DMS53 (cell line): ENCODE results near the gene RET.
"Not testable (repeated sequence)": the region's sequence is repeated elsewhere in the genome, so short reads cannot be mapped to it uniquely, and the experiment has no call there.

Source experiments
- DNase-seq: peaks from one replicate; lab custom pipeline; 2025; lab: John Stamatoyannopoulos, UW

RET gene

DNA sequence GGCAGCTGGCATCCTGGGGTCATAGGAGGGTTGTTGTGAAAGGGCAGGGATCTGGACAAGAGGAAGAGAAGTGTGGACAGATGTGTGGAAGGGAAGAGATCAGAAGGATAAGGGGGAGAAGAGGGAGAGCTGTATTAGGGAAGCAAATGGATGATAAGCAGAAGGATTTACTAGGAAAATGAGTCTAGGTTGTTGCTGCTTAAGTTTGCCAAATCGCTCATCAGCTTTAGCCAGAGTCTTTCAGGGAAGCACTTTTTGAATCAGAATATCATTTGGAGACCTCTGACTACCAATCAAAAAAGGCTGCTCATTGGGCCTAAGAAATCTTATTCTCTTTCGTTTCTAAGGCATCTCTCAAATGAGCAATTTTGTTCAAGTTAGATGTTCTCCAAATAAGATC lies 58.8 kb downstream of the RET start:
- DNase-seq: no peak

DNA sequence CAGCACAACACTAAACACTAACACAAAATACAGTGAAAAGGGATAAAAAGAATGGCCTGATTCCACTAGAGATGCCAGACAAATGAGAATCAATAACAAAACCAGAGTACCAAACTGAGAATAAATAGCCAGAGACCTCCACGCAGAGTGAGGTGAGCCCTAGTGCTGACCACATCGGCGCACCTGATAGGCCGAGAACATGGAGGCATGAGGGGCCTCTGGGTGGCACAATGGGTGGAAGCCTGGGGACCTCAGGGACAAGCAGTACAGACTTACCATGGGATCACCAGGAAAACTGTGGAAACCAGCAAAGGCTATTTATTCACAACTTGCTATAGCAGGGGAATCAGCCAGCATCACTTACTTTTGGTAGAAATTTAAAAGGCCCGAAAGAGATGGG lies 59.6 kb downstream of the RET start:
- no peak for DNase-seq

DNA sequence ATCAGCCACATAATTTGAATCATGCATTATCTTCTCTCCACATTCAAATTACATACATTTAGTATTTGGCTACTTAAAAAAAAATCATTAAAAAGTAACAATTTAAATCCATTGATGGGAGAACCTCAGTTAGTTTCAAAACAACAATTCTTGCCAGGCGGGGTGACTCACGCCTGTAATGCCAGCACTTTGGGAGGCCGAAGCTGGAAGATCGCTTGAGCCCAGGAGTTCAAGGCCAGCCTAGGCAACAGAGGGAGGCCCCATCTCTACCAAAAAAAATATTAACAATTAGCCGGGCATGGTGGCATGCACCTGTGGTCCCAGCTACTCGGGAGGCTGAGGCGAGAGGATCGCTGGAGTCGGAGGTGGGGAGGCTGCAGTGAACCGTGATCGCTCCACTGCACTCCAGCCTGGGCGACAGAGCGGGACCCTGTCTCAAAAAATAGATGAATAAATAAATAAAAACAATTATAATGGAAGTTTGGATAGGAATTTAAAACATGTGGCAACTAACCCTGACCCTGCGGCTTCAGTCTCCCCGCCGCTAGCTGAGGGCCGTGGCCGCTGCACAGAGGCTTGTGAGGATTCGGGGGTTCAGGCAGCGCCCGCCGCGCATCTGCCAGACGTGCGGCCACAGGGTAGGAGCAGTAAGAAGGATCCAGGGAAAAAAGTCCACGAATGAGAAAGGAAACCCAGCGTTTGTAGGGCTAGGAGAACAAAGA lies 60.3 kb downstream of the RET start:
- no peak for DNase-seq

DNA sequence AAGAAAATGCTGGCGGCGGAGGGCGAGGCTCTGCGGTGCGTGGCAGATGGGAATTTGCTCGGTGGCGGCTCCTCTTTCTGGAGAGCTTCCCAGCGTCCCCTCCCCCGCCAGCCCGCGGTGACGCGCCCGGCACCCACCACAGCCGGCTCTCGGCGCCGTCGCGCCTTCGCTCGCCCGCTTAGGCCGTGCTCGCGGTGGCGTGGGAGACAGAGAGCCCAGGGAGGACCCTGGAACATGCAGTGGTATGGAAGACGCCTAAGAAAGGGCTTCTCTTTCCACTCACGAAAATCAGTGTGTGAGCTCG lies 60.8 kb downstream of the RET start:
- DNase-seq: peak; percentile 69

DNA sequence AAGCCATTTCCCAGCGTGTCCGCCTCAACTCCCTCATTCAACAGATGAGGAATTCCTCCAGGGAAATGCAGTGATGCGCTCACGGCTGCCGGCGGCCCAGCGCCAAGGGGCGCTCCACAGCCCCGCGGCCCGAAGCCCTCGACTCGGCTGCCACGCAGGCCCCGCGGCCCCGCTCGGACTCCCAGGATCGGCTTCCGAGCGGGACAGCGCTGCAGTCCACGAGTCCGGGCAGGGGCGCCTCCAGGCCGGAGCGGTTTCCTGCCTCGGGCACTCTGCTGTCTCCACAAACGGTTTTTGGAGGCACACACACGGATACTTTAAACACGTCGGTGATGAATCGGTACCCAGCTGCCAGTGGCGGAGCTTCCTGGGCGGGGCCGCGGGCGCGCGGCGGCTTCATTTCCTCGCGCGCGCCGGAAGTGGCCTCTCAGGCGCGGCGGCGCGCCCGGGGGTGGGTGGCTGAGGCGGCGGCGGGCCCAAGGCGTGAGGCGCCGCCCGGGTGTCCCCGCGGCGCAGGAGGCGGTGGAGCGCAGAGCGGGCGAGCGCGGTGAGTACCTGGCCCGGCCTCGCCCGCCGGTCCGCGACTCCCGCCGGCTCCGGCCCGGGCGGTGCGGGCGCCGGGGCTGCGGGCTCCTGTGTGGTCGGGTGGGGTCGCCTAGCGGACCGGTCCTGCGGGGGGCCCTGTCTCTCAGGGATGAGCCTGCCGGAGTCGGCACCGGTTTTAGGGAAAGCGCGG lies 61.3 kb downstream of the RET start, which contains the start of gene CSGALNACT2:
TSS of gene CSGALNACT2 (plus strand) at position 425 of the 736 bp plus-strand sequence. CDS start 16,705 bp downstream, outside the sequence.
- peak; percentile 94 for DNase-seq

DNA sequence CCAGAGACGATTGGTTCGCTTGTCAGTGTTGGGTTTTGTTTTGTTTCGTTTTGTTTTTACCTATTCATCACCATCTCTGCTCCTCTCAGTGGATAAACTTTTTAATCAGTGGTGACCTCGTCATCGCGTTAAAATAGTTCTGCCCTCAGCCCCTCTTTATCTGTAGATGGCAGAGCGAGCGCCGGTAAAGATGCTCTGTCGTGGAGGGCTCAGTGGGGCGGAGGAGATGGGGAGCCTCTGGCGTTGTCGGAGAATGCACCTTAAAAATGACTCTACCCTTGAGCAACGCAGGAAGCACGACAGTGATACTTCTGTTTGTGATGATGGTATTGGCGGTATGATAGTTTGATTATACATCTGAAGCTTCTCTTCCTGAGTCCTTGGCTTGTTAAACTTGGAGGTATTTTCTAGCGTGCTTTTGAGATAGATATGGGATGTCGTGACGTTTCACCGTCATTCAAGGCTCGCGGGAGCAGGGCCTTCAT lies 61.9 kb downstream of the RET start:
- DNase-seq: peak; percentile 66

DNA sequence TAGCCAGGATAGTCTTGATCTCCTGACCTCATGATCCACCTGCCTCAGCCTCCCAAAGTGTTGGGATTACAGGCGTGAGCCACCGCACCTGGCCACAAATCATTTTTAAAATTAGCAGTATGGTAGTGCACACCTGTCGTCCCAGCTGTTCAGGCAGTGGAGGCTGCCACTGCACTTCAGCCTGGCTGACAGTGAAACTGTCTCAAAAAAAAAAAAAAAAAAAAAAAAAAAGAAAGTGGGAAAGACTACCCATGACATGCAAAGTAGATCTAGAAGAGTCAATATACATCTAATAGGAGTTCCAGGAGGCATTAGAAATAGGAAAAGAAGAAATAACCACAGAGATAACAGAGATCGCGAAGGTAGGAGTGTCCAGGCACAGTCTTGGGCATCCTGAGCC lies 64.6 kb downstream of the RET start:
- DNase-seq: no peak

DNA sequence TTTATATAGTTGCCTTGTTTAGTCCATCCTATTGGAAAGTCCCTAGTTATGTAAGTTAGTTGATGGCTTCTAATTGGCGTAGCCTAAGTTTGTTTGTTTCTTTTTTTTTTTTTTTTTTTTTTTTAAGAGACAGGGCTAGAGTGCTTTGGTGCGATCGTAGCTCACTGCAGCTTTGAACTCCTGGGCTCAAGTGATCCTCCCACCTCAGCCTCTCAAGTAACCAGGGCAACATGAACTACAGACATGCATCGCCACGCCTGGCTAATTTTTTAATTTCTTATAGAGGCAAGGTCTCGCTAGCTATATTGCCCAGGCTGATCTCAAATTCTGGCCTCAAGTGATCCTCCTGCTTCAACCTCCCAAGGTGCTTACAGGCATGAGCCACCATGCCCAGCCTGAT lies 68.4 kb downstream of the RET start:
- DNase-seq: no peak

DNA sequence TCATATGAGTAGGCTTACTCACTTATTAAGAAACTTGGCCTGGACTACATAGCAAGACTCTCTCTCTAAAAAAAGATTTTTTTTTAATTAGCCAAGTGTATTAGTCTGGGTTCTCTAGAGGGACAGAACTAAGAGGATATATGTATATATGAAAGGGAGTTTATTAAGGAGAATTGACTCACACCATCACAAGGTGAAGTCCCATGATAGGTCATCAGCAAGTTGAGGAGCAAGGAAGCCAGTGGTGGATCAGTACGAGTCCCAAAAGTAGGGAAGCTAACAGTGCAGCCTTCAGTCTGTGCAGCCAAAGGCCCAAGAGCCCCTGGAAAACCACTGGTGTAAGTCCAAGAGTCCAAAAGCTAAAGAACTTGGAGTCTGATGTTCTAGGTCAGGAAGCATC lies 69.1 kb downstream of the RET start:
- DNase-seq: not testable (repeated sequence)

DNA sequence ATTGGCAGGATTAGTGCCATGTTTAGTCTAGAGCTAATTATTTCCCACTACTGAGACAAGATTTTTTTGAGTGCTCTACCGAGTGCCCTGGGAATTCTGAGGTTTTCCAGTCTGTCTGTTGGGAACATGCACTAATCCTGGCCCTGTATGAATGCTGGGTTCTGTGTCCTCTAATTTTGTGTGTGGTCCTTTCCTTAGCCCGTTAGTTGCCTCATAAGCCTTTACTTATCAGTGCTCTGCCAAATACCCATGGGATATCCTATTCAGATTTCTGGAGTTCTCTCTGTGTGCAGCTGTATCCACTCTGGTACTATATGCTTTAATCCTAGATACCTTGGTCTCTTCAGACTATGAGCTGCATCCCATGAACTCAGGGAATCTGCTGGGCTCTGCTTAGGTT lies 74.5 kb downstream of the RET start:
- no peak for DNase-seq

DNA sequence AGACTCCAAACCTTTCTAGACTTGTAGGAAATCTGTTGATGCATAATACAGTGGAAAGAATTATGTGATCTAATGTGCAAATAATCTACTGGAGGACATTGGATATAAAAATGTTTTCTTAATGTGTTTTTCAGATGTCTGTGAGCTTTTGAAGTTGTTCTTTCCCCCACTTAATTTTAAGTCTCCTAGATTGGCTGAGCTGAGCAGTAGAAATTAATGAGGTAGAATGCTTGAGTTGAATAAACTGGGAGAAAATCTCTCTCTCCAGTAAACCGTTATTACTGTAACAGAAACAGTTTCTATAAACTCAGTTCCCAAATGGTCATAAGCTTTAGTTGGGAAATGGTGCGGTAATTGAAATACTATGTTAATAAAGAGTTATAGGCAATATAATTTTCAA lies 77.0 kb downstream of the RET start:
- DNase-seq: no peak

DNA sequence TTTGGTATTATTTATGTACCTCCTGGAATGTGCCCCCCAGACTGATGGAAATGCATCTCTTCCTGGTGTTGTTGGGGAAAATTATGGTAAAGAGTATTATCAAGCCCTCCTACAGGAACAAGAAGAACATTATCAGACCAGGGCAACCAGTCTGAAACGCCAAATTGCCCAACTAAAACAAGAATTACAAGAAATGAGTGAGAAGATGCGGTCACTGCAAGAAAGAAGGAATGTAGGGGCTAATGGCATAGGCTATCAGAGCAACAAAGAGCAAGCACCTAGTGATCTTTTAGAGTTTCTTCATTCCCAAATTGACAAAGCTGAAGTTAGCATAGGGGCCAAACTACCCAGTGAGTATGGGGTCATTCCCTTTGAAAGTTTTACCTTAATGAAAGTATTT lies 78.4 kb downstream of the RET start:
- DNase-seq: no peak

DNA sequence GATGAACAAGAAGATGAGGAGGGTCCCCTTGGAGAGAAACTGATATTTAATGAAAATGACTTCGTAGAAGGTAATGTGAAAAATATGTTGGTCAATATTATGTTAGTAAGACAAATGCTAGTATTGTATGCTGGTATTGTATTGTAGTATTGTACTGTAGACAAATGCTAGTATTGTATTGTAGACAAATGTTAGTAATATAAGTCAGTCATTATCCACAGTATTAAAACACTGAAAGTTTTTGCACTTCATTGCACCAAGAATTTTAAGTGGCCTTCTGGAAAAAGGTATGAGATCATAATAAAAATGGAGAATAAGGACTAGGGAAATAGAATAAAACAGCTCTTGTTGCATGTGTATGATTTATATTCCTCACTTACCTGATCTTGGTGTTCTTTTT lies 78.9 kb downstream of the RET start:
- DNase-seq: no peak

DNA sequence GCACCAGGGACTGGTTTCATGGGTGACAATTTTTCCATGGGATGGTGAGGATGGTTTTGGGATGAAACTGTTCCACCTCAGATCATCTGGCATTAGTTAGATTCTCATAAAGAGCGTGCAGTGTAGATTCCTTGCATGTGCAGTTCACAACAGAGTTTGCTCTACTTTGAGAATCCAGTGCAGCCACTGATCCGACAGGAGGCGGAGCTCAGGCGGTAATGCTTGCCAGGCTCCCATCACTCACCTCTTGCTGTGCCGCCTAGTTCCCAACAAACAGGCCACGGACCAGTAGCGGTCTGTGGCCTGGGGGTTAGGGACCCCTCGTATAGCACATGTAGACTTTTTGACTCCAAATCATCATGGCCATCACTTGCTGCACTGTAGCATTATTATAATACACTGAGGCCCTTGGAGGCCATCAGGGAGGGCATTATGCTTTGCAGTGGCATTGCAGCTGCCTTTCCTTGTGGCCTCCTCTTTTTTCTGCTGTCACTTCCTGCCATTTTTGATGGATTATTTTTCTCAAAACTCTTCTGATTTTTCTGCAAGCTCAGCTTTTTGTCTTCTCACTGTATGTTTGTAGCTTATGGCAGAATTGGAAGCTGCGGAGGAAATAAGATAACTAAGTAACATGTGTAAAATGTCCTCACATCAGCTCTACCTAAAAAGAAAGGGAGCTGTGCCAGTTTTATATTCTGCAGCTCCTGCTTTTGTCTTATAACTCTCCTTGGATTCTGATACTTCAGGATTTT lies 79.9 kb downstream of the RET start:
- DNase-seq: no peak

DNA sequence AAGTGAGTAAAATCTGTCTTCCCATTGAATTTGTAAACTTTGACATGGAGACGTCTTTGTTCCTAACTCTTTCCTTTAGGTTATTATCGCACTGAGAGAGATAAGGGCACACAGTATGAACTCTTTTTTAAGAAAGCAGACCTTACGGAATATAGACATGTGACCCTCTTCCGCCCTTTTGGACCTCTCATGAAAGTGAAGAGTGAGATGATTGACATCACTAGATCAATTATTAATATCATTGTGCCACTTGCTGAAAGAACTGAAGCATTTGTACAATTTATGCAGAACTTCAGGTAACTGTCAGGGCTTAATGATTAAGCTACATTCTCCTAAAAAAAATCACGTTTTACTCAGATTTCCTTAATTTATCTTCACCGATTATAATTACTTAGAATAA lies 81.8 kb downstream of the RET start:
- DNase-seq: no peak

DNA sequence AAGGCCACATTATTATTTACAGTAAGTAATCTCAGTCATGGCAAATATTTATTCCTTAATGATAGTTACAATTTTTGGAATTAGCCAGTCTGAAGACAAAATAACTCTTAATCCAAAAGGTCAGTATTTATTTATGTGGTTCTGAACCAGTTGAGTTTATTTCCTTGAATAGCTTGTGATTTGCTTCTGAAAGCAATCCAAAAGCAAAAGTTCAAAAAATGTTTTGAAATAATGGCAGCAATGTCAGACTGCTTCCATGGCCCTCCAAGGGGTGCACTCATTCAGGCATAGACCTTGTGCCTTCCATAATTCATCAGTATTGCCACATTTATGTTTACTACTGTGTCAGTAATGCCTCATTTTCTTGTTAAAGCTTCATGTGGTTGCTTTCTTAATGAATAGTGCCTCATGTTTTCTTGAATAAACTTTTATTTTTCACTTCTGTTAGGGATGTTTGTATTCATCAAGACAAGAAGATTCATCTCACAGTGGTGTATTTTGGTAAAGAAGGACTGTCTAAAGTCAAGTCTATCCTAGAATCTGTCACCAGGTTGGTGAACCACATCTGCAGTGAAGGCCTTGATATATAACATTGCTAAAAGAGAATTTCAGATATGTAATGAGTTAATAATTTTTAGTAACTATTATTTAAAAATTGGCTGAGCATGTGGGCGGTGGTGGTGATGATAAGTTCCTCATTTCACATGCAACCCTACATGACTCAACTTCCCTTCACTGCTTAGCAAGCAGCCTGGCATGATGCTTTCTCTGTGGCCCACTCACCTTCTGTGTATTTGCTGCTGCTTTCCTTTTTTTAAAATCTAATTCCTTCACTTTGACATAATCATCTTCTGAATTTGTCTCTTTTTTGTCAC lies 83.4 kb downstream of the RET start:
- no peak for DNase-seq

DNA sequence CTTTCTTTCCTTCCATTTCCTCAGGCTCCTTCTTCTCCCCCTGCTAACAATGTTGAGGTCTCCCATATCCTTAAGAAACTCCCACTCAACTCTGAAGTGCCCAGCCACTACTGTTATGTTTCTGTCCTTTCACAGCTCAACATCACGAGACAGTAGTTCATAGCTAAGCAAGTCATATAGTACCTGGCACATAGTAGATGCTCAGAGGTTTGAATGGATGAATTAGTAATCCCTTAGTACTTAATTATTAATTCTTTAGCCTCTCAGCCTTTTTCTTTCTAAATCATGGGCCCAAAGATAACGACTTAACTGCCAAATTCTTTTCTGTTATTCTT lies 84.0 kb downstream of the RET start:
- DNase-seq: no peak

DNA sequence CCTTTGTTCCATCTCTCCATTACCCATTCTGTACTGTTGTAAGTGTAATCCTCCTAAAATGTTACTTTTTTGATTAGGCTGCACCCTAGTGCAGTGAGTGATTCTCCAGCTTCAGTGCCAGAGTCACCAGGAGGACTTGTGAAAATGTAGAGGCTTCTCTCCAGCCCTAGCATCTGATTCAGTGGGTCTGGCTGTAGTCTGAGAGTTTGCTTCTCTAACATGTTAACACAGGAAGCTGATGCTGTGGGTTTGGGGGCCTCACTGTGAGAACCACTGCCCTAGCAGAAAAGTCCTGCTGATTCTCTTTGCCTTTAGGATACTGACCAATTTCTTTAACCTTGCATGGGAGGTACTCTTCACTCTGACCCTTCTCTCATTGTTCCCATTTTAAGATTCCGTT lies 85.7 kb downstream of the RET start:
- no peak for DNase-seq

DNA sequence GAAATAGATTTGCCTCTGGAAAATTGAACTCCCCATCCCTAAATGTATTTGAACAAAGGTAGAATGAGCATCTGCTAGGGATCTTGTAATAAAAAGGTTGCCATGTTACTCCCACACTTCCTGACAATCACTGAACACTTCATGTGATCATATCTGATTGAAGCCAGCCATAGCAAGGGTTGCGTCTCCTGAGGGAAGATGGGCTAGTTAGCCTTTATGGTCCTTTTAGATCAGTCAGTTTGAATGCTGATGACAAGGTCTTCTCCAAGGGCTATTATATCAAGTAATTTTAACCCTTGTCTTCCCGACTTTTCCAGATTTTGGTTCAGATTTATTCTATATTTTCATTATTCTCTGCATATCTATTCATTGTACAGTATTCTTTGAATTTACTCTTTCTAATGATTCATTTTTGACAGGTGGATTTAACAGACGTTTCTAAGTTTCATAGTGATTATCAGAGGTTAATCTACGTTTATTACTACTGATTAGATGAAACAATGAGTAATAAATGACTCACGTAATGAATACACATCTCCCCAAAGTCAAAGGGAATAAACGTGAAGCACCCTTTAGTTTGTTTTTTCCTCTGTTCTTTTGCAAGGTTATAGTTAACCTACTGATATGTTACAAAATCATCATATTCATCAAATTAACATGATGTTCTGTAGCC lies 89.5 kb downstream of the RET start:
- DNase-seq: peak; percentile 28

DNA sequence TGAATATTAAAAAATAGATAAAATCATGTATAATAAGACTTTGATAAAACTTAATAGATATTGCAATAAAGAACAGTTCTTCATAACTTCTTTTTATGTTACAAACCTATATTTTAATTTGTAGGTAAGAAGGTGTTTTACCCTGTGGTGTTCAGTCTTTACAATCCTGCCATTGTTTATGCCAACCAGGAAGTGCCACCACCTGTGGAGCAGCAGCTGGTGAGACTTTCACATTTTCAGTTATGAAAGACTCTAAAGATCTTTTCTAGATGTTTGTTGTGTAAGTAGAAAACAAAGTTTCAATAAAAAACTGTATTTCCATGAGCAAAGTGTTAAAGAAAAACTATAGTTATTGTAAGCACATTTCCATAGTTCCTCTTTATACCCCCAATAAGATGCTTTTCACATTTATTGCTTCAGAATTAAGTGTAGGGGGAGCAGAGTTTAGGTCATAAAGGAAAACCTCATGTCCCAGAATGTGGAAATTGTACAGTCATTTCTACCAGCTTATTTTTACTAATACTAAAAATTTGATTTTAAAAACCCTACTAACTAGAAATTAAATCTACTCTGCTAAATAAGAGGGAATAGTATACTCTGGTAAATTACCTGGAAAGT lies 90.1 kb downstream of the RET start:
- DNase-seq: peak; percentile 69

DNA sequence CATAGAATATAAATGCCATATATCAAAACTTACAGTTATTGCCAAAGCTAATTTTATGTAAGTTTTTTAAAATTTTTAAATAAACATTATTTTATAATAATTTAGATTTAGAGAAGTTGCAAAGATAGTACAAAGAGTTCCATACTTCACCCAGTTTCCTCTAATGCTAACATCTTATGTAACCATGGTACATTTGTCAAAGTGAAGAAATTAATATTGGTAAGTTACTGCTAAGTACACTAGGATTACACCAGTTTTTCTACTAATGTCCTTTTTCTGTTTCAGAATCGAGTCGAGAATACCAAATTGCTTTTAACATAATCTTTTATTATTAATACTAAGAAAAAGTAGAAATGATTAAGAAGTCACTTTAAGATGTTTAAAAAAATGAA lies 90.6 kb downstream of the RET start:
- DNase-seq: no peak
